Stimulated activated naive B cell treated with anti-CD40 and anti-IgM and Interleukin-4, amounts not matched to agents 10 μg/mL and 1 μg/mL and 100 μg/mL, for 72 hours (primary cell): Measurements from ENCODE around the gene MNX1.
A peak's percentile ranks its signal among the peaks of the same experiment; 100 is the strongest.

Source experiments
- ATAC-seq, 2 donors: fragments of 150-1000 bp; cut with Tn5 transposase; replicated peaks; 2 replicates each; pipeline ENCODE4 v1.10.0; 2021; ENCODE audit warnings: moderate library complexity in 1 of 2
- DNase-seq: peaks from one replicate; pipeline ENCODE4 v3.0.0; 2021
- H3K27ac Mint-ChIP-seq: one replicate; pipeline ENCODE4 v1.8.0; 2022; ENCODE audit warnings: mild to moderate bottlenecking, mixed read lengths
- H3K27me3 Mint-ChIP-seq, 2 donors: one replicate each; pipeline ENCODE4 v1.8.0; 2022; ENCODE audit warnings: mixed read lengths in 2 of 2
- H3K36me3 Mint-ChIP-seq, 2 donors: one replicate each; pipeline ENCODE4 v1.8.0; 2022; ENCODE audit warnings: mixed read lengths in 2 of 2, mild to moderate bottlenecking in 1 of 2
- H3K4me1 Mint-ChIP-seq, 2 donors: one replicate each; pipeline ENCODE4 v1.8.0; 2022; ENCODE audit warnings: mixed read lengths in 2 of 2, mild to moderate bottlenecking in 1 of 2
- H3K4me3 Mint-ChIP-seq, 2 donors: one replicate each; pipeline ENCODE4 v1.8.0; 2022; ENCODE audit warnings: mild to moderate bottlenecking in 2 of 2, mixed read lengths in 2 of 2, moderate library complexity in 1 of 2
- H3K9me3 Mint-ChIP-seq, 2 donors: one replicate each; pipeline ENCODE4 v1.8.0; 2022; ENCODE audit warnings: mixed read lengths in 2 of 2, mild to moderate bottlenecking in 1 of 2

The MNX1 gene

DNA sequence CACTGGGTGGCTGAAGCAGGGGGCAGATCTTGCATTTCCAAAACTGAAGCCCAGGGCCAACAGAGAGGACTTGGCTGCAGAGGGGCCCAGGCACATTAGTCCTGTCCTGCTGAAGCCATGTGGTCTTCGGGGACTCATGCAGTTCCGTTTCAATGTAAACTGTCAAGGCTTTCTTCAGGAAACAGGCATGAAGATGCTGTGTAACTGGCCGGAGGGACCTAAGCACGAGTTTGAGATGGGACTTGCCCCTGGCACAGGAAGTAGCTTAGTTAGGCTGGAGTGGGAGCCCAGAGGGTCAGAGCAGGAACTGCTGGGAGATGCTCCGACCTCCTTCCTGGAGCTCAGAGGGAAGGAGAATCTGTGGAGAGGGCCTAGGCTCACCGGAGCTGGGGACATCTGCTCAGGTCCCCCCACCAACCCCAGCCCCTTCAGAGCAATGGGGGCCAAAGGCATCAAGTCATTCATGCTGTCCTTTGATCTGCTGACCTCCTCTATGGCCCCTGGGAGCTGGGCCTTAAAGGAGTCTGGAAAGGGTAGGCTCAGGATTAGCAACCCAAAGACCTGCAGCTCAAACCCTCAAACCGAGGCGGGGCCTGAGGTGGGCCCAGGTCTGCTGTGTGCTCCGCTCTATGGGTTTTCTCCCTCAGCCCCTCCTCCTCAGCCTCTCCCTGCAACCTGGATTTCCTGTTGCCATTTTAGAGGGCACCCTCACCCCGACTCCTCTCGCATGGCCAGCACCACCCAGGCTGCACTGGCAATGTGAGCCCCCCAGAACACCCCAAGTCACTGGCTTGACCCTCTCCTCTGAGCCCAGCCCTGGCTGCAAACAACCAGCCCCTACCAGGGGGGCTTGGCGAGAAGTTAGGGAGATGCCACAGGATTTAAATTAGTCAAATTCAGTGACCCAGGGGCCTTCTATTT, 4.4 kb upstream of the MNX1 start:
- H3K4me1 Mint-ChIP-seq: peaks cover 21 to 35% of the 10 kb centered on the region in 2 donors
- H3K36me3 Mint-ChIP-seq: peaks cover 0 to 4% of the 10 kb centered on the region in 2 donors
- no peak overlapping the region for H3K4me3 Mint-ChIP-seq
- H3K9me3 Mint-ChIP-seq: no peaks in the 10 kb centered on the region
- peaks cover 70 to 84% of the 10 kb centered on the region in 2 donors for H3K27me3 Mint-ChIP-seq
- ATAC-seq (no peak), DNase-seq (no peak)
- H3K27ac Mint-ChIP-seq: no peak overlapping the region

DNA sequence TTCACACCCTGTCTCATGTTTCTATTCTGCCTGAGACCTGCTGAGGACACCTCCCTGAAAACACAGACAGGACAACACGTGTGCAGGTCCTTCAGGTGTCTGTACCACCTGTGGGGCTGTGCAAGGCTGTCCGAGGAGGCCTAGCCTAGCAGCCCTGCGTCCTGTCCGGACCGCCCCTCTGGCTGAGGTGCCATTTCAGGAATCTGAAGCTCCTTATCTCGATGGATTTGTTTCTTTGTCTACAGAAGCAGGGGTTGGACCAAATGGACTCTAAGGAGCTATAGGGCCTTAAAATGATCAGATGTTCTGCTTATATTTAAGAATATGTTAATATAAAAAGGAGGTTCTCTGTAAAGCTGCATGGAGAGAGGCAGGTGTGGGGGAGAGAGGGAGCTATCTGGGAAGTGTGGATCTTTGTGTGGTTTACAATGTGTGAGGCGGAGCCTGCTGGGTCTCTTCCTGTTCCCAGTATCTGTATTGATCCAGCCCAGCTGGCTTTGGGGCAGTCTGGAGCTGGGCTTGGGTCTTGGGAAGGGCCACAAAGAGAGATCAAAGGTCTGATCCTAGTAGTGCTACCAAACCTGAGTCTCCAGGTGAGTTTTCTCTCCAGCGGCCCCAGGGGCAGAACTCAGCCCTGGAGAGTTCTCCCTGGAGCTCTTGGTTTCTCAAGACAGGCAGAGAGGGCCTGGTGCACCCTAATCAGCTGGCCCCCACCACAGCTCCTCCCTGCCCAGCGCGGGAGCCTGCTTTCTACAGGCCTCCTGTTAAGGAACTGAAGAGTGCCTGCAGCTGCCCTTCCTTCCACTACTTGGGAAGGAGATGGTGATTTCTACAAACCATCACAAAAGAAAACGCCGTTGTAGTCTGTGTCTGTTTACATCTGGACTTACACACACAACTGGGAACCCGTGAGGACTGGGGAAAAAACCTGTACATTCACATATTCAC, 3.4 kb upstream of the MNX1 start:
- H3K27ac Mint-ChIP-seq: no peak overlapping the region
- peaks cover 74 to 89% of the 10 kb centered on the region in 2 donors for H3K27me3 Mint-ChIP-seq
- no peaks in the 10 kb centered on the region for H3K9me3 Mint-ChIP-seq
- peaks cover 24 to 40% of the 10 kb centered on the region in 2 donors for H3K4me1 Mint-ChIP-seq
- DNase-seq: no peak
- peaks cover 0 to under 1% of the 10 kb centered on the region in 2 donors for H3K36me3 Mint-ChIP-seq
- no peak overlapping the region for H3K4me3 Mint-ChIP-seq
- no peak for ATAC-seq

DNA sequence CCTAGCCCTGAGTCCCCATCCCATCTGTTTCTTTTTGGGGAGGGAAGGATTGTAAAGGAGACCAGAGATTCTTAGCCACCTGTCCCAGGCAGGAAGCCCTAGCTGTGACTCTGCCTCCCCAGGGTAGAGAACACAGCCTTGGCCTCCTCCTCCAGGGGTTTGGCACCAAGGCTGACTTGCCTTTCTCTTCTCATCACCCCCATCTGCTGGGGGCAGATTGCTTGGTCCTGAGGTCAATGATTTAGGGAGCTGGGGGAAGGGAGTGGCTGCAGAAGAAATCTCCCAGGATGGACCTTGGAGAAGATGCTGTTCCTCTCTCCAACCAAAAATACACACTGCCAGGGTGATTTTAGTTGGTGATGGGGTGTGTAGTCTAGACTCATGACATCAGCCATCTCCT, 2.6 kb upstream of the MNX1 start:
- DNase-seq (no peak), ATAC-seq (no peak)
- Mint-ChIP-seq H3K36me3 (no peaks in the 10 kb centered on the region), H3K9me3 (no peaks in the 10 kb centered on the region), H3K4me1 (peaks cover 23 to 34% of the 10 kb centered on the region in 2 donors), H3K4me3 (no peak overlapping the region), H3K27me3 (peaks cover 76 to 90% of the 10 kb centered on the region in 2 donors), H3K27ac (no peak overlapping the region)

DNA sequence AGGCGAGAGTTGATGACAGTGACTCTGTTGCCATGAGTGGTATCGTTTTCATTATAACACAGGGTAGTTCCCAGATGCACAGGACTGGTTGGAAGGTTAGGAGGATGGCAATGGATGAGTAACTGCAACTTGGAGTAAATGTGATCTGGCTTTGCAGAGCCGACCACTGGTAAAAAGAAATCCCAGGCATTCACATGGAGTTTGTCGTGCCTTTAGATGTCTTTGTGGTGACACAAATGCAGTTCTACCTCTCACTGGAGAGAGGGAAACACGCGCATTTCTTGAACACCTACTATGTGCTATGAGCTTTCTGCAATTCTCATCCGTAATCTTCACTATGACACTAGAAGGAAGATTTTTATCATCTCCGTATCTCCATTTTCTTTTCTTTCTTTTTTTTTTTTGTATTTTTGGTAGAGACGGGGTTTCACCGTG, 1.7 kb upstream of the MNX1 start:
- no peak for ATAC-seq
- Mint-ChIP-seq H3K4me1 (peaks cover 23 to 34% of the 10 kb centered on the region in 2 donors), H3K36me3 (no peaks in the 10 kb centered on the region), H3K9me3 (no peaks in the 10 kb centered on the region), H3K27ac (peak overlapping the region; percentile 10), H3K4me3 (no peak overlapping the region), H3K27me3 (peaks cover 79 to 90% of the 10 kb centered on the region in 2 donors)
- no peak for DNase-seq

DNA sequence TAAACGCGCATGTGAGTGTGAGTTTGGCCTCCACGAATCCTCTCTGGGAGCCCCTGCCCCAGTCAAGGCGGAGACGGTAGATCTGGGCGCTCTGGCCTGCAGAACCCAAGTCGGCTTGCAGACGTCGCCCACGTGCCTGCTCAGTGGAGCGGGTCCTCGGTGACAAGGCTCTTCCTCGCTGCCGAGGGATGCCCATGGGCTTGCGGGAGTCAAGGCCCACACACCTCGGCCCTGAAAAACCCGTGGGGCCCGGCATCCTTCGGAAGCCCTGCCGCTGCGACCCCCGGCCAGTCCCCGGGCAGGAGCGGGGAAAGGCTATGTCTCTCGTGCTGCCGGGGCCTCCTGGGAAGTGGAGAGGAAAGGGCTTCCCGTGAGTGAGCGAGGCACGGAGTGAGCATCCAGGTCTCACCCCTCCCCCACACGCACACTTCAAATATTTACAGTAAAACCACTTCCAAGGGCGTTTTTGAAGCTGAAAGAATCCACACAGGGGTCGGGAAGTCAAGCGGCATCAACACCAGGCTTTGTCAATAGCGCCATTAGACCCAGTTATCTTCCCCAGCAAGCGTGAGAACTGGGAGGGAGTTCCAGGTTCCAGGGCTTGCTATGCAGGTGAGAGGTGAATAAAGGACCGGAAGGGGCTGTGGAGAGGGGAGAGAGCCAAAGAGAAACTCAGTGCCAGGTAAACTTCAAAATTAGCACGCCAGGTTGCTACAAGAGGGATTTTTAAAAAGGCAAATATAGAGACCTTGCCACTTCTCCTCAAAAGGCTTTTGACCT, 1.1 kb upstream of the MNX1 start:
- DNase-seq (no peak), ATAC-seq (no peak)
- peak overlapping the region; percentile 64 to 70 for H3K4me3 Mint-ChIP-seq
- H3K27me3 Mint-ChIP-seq: peaks cover 79 to 90% of the 10 kb centered on the region in 2 donors
- H3K9me3 Mint-ChIP-seq: no peaks in the 10 kb centered on the region
- peaks cover 20 to 28% of the 10 kb centered on the region in 2 donors for H3K4me1 Mint-ChIP-seq
- peak overlapping the region; percentile 79 for H3K27ac Mint-ChIP-seq
- no peaks in the 10 kb centered on the region for H3K36me3 Mint-ChIP-seq

DNA sequence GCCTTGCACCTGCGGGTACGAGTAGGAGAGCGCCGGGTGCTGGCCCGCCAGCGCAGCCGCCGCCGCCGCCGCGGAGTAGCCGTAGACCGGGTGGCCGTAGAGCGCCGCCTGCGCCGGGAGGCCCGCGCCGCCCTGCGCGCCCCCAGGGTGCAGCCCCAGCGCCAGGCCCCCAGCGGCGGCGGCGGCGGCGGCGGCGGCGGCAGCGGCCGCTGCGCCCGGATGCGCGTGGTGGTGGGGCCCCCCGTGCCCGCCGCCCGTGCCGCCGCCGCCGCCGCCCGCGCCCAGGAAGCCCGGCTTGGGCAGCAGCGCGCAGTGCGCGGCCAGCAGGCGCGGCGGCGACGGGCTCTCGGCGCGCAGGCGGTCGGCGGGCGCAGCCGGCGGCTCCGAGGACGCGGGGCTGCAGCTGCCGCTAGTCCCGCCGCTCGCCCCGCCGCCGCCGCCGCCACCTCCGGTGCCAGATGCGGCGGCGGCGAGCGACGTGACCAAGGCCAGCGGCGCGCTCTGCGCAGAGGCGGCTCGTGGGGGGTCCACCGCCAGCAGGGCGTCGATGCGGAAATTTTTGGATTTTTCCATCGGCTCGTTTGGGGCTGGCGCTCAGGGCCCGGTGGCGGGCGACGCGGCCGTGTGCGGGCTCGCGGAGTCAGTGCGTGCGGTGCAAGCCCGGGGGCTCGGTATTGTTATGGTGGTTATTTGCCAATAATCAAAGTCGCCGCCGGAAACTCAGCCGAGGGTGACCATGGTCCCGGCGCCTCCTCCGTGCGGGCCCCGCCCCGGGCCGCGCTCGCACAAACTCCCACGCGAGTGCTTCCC, 480 bp downstream of the MNX1 start:
- DNase-seq: no peak
- H3K4me1 Mint-ChIP-seq: peaks cover 16 to 24% of the 10 kb centered on the region in 2 donors
- H3K9me3 Mint-ChIP-seq: no peaks in the 10 kb centered on the region
- no peak overlapping the region for H3K27ac Mint-ChIP-seq
- peaks cover 72 to 84% of the 10 kb centered on the region in 2 donors for H3K27me3 Mint-ChIP-seq
- peak overlapping the region; percentile 77 to 80 for H3K4me3 Mint-ChIP-seq
- ATAC-seq: peak; percentile 10 to 20
- H3K36me3 Mint-ChIP-seq: no peaks in the 10 kb centered on the region

DNA sequence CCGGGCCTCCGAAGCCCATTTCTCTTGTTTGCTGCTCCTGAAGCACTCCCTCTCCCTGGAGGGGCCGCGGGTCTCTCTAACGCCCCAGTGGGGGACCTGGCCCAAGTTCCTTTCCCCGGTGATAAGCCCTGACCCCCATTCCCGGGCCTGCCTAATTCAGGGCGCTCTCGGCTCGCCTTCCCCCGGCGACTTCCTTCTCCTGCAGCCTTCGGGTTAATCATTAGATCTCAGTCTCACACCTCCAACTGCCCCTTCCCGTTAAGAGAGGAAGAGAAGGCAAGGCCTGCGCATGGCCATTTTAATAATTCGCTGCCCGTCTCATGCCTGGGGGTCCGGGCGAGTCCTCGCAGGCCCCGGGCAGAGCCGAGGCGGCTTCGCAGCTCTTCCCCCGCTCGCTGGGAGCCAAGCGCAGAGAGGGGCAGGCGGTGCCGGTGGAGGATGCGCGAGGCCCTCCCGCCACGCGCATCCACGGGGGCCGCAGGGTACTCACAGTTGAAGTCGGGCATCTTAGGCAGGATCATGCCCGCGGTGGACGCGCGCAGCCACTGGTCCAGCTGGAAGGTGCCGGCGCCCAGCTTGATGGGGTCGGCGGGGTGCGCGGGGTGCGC, 1.2 kb downstream of the MNX1 start:
- Mint-ChIP-seq H3K27me3 (peaks cover 72 to 84% of the 10 kb centered on the region in 2 donors), H3K4me3 (peak overlapping the region; percentile 77 to 80), H3K4me1 (peaks cover 18 to 31% of the 10 kb centered on the region in 2 donors), H3K9me3 (no peaks in the 10 kb centered on the region), H3K27ac (peak overlapping the region; percentile 59), H3K36me3 (no peaks in the 10 kb centered on the region)
- no peak for DNase-seq
- ATAC-seq: no peak

DNA sequence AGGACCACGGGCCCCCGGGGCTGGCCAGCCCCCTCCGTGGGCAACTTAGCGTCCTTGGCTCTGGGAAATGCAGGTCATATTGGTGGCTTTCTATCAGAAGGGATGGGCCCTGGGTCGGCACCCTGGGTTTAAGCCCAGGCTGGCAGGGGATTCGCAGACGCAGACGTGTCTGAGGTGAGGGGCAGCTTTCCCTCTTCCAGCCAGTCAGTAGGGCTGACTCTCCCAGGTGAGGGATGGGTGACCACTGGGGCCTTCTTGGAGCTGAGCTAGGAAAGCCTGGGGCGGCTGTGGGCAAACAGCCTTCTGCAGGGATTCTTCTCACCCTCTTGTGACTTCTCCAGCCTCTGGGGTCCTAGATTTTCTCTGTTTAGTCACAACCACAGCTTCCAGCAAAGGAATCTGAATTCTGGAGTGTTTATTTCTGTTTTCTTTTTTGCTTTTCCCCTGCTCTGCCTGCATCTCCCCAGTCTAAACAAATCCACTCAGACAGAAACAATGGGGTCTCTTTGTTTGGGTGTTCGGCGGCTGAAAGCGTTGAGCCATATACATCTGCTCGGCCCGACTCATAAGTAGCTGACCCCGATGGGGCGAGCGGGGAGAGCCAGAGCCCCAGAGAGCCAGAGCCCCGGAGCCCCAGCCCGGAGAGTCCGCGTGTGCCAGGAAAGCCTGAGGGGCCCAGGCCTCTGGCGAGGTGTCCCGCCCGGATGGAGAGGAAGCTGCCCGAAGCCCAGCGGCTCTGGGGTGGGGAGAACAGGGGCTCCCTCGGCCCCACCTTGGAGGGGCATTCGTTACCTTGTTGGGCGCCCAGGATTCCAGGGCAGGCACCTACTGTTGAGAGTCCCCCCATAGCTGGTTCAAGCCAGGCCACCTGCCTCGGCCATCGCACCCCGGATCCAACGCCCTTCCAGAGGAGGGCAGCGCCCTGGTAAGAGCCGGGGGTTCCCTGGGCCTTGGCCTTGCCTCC, 2.0 kb downstream of the MNX1 start:
- no peaks in the 10 kb centered on the region for H3K36me3 Mint-ChIP-seq
- H3K27me3 Mint-ChIP-seq: peaks cover 73 to 84% of the 10 kb centered on the region in 2 donors
- peak overlapping the region; percentile 76 for H3K27ac Mint-ChIP-seq
- peak overlapping the region in 1 of 2 donors; percentile 30 for H3K4me3 Mint-ChIP-seq
- DNase-seq (no peak), ATAC-seq (no peak)
- H3K4me1 Mint-ChIP-seq: peaks cover 22 to 39% of the 10 kb centered on the region in 2 donors
- no peaks in the 10 kb centered on the region for H3K9me3 Mint-ChIP-seq

DNA sequence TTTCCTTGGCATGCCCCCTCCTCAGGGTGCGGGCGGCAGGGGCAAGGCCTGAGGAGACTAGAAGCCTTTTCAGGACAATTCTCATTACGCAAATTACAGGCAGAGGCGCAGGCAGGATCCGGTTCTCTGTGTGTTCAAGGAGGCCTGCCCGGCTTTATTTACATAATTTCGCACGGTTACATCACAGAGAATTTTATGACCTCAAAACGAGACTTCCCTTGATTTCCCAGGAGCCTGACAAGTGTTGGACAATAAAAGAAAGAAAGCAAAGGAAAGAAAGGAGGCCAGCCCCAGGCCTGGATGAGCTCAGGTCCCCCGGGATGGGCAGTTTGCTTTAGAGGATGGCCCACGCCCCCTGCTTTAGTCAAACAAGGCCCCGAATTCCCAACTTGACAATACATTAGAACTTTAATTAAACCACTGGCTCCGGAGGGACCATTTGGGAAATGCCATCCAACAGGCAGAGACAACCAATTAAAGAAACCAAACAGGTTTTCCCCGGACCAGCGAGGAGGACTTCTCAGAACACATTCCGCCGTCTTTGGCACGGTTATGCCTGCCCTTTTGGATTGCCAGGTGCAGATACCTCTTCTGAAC, 2.9 kb downstream of the MNX1 start:
- Mint-ChIP-seq H3K36me3 (no peaks in the 10 kb centered on the region), H3K4me1 (peaks cover 24 to 44% of the 10 kb centered on the region in 2 donors), H3K27ac (no peak overlapping the region), H3K9me3 (no peaks in the 10 kb centered on the region), H3K4me3 (no peak overlapping the region), H3K27me3 (peaks cover 70 to 84% of the 10 kb centered on the region in 2 donors)
- ATAC-seq (no peak), DNase-seq (no peak)

DNA sequence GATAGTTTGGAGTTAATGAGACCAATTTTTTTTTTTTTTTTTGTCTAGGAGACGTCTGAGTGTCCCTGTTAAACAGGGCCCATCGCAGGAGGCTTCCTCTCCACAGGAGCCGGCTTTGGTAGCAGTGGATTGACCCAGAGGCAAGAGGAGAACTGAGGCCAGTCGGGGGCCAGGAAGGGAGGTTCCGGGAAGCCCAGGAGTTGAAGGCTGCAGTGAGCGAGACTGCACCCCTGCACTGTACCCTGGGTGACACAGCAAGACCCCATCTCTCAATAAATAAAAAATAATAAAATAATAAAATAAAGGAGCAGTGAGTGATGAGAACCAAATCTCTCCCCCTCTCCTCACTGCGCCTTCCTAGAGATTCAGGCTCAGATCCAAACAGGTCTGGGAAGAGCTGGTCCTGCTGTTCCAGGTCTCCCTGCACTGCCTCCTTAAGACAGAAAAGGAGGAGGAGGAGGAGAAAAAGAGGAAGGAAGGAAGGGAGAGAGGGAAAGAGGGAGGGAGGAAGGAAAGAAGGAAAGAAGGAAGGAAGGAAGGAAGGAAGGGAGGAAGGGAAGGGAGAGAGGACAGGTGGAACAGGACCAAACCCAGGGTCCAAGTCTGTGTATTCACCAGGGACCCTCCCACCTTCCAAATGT, 3.5 kb downstream of the MNX1 start:
- Mint-ChIP-seq H3K4me3 (no peak overlapping the region), H3K27me3 (peaks cover 69 to 84% of the 10 kb centered on the region in 2 donors), H3K9me3 (no peaks in the 10 kb centered on the region), H3K4me1 (peaks cover 25 to 46% of the 10 kb centered on the region in 2 donors), H3K36me3 (no peaks in the 10 kb centered on the region), H3K27ac (no peak overlapping the region)
- no peak for ATAC-seq
- no peak for DNase-seq

DNA sequence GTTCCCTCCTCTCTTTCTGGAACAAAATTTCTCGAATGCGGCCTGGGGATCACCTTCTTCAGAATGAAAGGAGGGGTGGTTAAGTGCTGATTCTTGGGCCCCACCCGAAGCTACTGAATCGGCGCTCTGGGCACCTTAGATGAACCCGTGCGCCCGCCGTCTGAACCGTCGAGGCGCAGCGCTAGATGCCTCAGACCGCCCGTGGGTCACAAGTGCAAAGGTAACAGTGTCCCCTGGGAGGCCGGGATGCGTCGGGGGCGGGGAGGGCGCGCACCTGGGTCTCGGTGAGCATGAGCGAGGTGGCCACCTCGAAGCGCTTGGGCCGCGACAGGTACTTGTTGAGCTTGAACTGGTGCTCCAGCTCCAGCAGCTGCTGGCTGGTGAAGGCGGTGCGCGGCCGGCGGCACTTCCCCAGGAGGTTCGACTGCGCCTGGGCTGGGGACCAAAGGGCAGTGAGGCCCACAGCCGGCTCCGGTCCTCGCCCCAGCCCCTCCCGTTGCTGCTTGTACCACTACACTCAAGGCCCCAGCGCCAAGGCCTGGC, 4.2 kb downstream of the MNX1 start:
- no peaks in the 10 kb centered on the region for H3K9me3 Mint-ChIP-seq
- ATAC-seq: no peak
- no peak for DNase-seq
- peaks cover 69 to 84% of the 10 kb centered on the region in 2 donors for H3K27me3 Mint-ChIP-seq
- H3K4me3 Mint-ChIP-seq: no peak overlapping the region
- H3K4me1 Mint-ChIP-seq: peaks cover 23 to 46% of the 10 kb centered on the region in 2 donors
- H3K27ac Mint-ChIP-seq: no peak overlapping the region
- no peaks in the 10 kb centered on the region for H3K36me3 Mint-ChIP-seq
